Loucy (cell line): ENCODE measurements around the gene PPEF1.

Experiments used
- EZH2phosphoT487 ChIP-seq: fragments of 200-600 bp; IDR thresholded peaks from 2 replicates; pipeline ENCODE4 v1.6.1; 2018; ENCODE audit warnings: antibody characterized with exemption, mild to moderate bottlenecking, moderate library complexity, borderline replicate concordance
- TF ChIP-seq, protein P1 (sequence below): fragments of 200-600 bp; sonication (generic); conservative IDR thresholded peaks from 2 replicates; pipeline ENCODE4 v1.5.1; 2014; ENCODE audit warnings: mild to moderate bottlenecking, antibody characterized with exemption, low read length

DNA sequence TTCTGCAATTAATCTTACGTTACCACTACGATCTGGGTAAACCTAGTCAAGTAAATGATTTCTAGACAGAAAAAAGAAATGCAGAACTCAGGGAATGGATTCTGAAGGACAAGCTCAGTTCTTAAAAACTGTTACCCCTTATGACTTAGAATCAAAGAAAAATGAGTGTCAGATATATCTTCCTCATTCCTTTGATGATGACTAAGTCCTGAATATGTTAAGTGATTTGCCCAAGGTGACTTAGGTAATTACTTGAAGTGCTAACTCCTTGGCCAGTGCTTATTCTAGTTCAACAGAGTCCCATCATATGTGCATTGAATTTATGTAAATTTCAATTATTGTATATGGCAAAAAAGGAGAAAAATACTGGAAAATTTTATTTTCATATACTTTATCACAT is 92.5 kb downstream of the PPEF1 start:
- TF ChIP-seq, protein P1, sequence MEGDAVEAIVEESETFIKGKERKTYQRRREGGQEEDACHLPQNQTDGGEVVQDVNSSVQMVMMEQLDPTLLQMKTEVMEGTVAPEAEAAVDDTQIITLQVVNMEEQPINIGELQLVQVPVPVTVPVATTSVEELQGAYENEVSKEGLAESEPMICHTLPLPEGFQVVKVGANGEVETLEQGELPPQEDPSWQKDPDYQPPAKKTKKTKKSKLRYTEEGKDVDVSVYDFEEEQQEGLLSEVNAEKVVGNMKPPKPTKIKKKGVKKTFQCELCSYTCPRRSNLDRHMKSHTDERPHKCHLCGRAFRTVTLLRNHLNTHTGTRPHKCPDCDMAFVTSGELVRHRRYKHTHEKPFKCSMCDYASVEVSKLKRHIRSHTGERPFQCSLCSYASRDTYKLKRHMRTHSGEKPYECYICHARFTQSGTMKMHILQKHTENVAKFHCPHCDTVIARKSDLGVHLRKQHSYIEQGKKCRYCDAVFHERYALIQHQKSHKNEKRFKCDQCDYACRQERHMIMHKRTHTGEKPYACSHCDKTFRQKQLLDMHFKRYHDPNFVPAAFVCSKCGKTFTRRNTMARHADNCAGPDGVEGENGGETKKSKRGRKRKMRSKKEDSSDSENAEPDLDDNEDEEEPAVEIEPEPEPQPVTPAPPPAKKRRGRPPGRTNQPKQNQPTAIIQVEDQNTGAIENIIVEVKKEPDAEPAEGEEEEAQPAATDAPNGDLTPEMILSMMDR: no peak
- no peak for TF ChIP-seq EZH2phosphoT487
